ENCODE data around the gene RDH5.
A peak's percentile ranks its signal among the peaks of the same experiment; 100 is the strongest.

GRCh38 chr12:55746174-55746912 is 26.1 kb downstream of the RDH5 start:
- TF ChIP-seq CTCF (conservative IDR thresholded peaks at IDR 0.05; ENCODE audit: low read length) (0 out of 2 replicates have a peak, but pooled peaks have one; percentile 22), EZH2phosphoT487 (IDR thresholded peaks at IDR 0.05; ENCODE audit: borderline replicate concordance) (no peak)

All from Loucy (cell line).